AG09319 (cell line): ENCODE data around the gene NSDHL.

Experiments
- DNase-seq: peaks from one replicate; pipeline ENCODE4 v3.0.0-alpha.2; 2010; ENCODE audit warnings: low read depth; ENCODE audit errors: extremely low read depth
- CTCF ChIP-seq: IDR thresholded peaks from 2 replicates; pipeline ENCODE4 v1.5.1; 2011; ENCODE audit warnings: low read depth, mild to moderate bottlenecking, inconsistent platforms, low read length, moderate library complexity

NSDHL gene

GRCh38 chrX:152817078-152817764, 13.6 kb upstream of the NSDHL start:
- DNase-seq = no peak
- peak; percentile 52 for TF ChIP-seq CTCF

GRCh38 chrX:152818356-152818755, 12.5 kb upstream of the NSDHL start:
- no peak for TF ChIP-seq CTCF
- no peak for DNase-seq

DNA sequence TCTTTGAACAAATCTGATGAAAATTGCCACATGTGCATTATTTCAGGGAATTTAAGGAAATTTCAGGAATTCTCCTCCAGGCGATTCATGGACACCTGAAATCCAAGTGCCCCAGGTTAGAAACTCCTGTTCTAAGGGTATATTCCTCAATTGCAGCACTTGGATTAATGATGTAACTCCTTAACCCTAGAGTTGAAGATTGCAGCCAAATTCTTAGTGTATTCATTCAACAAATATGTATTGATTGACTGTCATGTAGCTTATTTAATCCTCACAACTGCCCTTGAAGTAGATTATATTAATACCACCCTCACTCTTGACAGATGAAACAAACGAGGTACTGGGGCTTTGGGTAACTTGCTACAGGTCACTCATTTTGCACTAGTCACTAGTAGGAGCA, 11.6 kb upstream of the NSDHL start:
- DNase-seq = no peak
- no peak for TF ChIP-seq CTCF

- TF ChIP-seq CTCF = no peak
- DNase-seq = no peak
Measured at GRCh38 chrX:152819732-152820131, 11.1 kb upstream of the NSDHL start.

DNA sequence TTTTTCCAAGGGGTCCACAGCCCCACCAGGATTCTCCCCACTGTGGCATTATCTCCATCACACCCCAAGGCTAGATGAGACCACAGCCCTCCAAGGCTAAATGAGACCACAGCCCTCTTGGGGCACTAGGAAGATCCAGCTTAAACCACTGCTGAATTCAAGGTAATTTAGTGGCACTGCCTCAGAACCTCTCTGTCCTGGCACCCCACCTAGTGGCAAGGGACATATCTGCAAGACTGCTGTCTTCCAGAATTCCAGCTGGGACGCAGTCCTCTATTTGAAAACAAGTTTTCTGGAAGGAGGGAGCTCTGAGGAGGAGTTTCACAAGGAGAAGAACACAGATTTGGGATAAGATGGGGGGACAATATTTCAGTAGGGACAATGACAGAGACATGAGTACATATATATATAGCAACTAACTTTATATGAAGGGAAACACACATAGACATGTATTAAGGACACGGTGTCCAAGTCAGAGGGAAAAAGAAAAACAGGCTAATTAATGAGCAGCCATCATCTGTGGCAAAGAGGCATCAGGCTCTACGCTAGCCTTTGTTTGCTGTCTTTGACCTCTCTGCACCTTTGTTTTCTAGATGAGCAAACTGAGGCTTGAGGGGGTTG, 9.6 kb upstream of the NSDHL start:
- DNase-seq = no peak

GRCh38 chrX:152822383-152823086, 8.3 kb upstream of the NSDHL start:
- no peak for DNase-seq
- no peak for TF ChIP-seq CTCF

More for the DNA sequence above, 9.6 kb upstream of the NSDHL start:
- peak; percentile 53 for TF ChIP-seq CTCF

GRCh38 chrX:152823657-152824056, 7.2 kb upstream of the NSDHL start:
- no peak for TF ChIP-seq CTCF
- no peak for DNase-seq
